SU-DHL-6 (cell line): ENCODE measurements around the gene ZNF491.

ENCODE experiments used
- H2AFZ ChIP-seq: fragments of 200-600 bp; sonication (generic); 2 replicates; pipeline ENCODE4 v1.6.1; 2014; ENCODE audit warnings: low read depth, mild to moderate bottlenecking, moderate library complexity, mixed read lengths, antibody characterized with exemption, low read length; ENCODE audit not compliant: severe bottlenecking
- H3F3A ChIP-seq: fragments of 200-600 bp; shearing (Covaris generic); 2 replicates; pipeline ENCODE4 v1.6.0; 2016; ENCODE audit warnings: antibody characterized with exemption, mild to moderate bottlenecking; ENCODE audit not compliant: insufficient read depth
- H3K27ac ChIP-seq: fragments of 200-600 bp; sonication (generic); 2 replicates; pipeline ENCODE4 v1.5.1; 2016; ENCODE audit warnings: low read depth, mild to moderate bottlenecking, low read length, moderate library complexity, mixed read lengths
- H3K27me3 ChIP-seq: fragments of 200-600 bp; sonication (generic), shearing (Covaris generic); 2 replicates; pipeline ENCODE4 v1.6.0; 2014; ENCODE audit warnings: mild to moderate bottlenecking, low read length
- H3K36me3 ChIP-seq: fragments of 200-600 bp; sonication (generic); 2 replicates; pipeline ENCODE4 v1.6.1; 2014; ENCODE audit warnings: mild to moderate bottlenecking, low read length, mixed read lengths
- H3K4me2 ChIP-seq: fragments of 300-600, 200-600 bp; shearing (Covaris generic), sonication (generic); 2 replicates; pipeline ENCODE4 v1.6.0; 2014; ENCODE audit warnings: low read length, low read depth, mild to moderate bottlenecking; ENCODE audit not compliant: poor library complexity, severe bottlenecking
- H3K4me3 ChIP-seq: fragments of 200-600 bp; sonication (generic); 2 replicates; pipeline ENCODE4 v1.5.1; 2014; ENCODE audit warnings: antibody characterized with exemption, low read length, mild to moderate bottlenecking, mixed read lengths; ENCODE audit not compliant: insufficient read depth, poor library complexity, severe bottlenecking
- H3K79me2 ChIP-seq: fragments of 200-600 bp; sonication (generic); 2 replicates; pipeline ENCODE4 v1.6.1; 2014; ENCODE audit warnings: mild to moderate bottlenecking, low read length, moderate library complexity; ENCODE audit not compliant: insufficient read depth
- H3K9ac ChIP-seq: fragments of 200-600 bp; sonication (generic); 2 replicates; pipeline ENCODE4 v1.7.0; 2014; ENCODE audit warnings: mild to moderate bottlenecking, low read length
- H3K9me2 ChIP-seq: fragments of 200-600 bp; sonication (generic); replicated peaks from 2 replicates; pipeline ENCODE4 v1.6.1; 2014; ENCODE audit warnings: low read length; ENCODE audit not compliant: insufficient read depth
- H3K9me3 ChIP-seq: fragments of 200-600 bp; sonication (generic); 2 replicates; pipeline ENCODE4 v1.6.1; 2014; ENCODE audit warnings: low read length, mixed read lengths; ENCODE audit not compliant: insufficient read depth
- H4K20me1 ChIP-seq: fragments of 200-600 bp; sonication (generic); 2 replicates; pipeline ENCODE4 v1.6.1; 2014; ENCODE audit warnings: low read depth, mild to moderate bottlenecking, antibody characterized with exemption, low read length, moderate library complexity, mixed read lengths
- CTCF ChIP-seq: fragments of 200-600 bp; sonication (generic); IDR thresholded peaks from one replicate; pipeline ENCODE4 v1.5.1; 2017; ENCODE audit warnings: antibody characterized with exemption, mild to moderate bottlenecking, low read length, moderate library complexity; ENCODE audit not compliant: insufficient read depth, poor library complexity, severe bottlenecking
- EZH2phosphoT487 ChIP-seq: fragments of 200-600 bp; sonication (generic), shearing (Covaris generic); conservative IDR thresholded peaks from 2 replicates; pipeline ENCODE4 v1.6.1; 2018; ENCODE audit warnings: mild to moderate bottlenecking, antibody characterized with exemption, low read length, moderate library complexity, mixed read lengths

ZNF491 gene

GRCh38 chr19:11784356-11784755, 14.0 kb upstream of the ZNF491 start:
- H3K9ac ChIP-seq = no peak overlapping the region
- no peak overlapping the region for H2AFZ ChIP-seq
- peaks cover 42% of the 10 kb centered on the region for H3K36me3 ChIP-seq
- H3K79me2 ChIP-seq = no peaks in the 10 kb centered on the region
- H3K4me2 ChIP-seq = no peak overlapping the region
- TF ChIP-seq CTCF (no peak), EZH2phosphoT487 (no peak)
- H3K4me3 ChIP-seq = no peak overlapping the region
- H3K27ac ChIP-seq = no peak overlapping the region
- H4K20me1 ChIP-seq = no peaks in the 10 kb centered on the region
- no peaks in the 10 kb centered on the region for H3K27me3 ChIP-seq
- H3K9me2 ChIP-seq = no peaks in the 10 kb centered on the region
- H3F3A ChIP-seq = no peaks in the 10 kb centered on the region
- peaks cover 59% of the 10 kb centered on the region; the same call in 1 of the 2 replicates for H3K9me3 ChIP-seq

- H3K4me3 ChIP-seq = no peak overlapping the region
- H3K9me2 ChIP-seq = no peaks in the 10 kb centered on the region
- H3K36me3 ChIP-seq = peaks cover 12% of the 10 kb centered on the region
- H3K27ac ChIP-seq = no peak overlapping the region
- H3K79me2 ChIP-seq = no peaks in the 10 kb centered on the region
- no peaks in the 10 kb centered on the region for H4K20me1 ChIP-seq
- no peak overlapping the region for H3K9ac ChIP-seq
- H3F3A ChIP-seq = no peaks in the 10 kb centered on the region
- H3K9me3 ChIP-seq = peaks cover 39% of the 10 kb centered on the region; the same call in 1 of the 2 replicates
- TF ChIP-seq CTCF (no peak), EZH2phosphoT487 (no peak)
- no peak overlapping the region for H3K4me2 ChIP-seq
- no peak overlapping the region for H2AFZ ChIP-seq
- no peaks in the 10 kb centered on the region for H3K27me3 ChIP-seq
Observed at GRCh38 chr19:11787536-11787935, 10.8 kb upstream of the ZNF491 start.

- Histone ChIP-seq H3K27me3 (no peaks in the 10 kb centered on the region), H3K9me3 (peaks cover 14% of the 10 kb centered on the region; the same call in 1 of the 2 replicates), H3K9me2 (no peaks in the 10 kb centered on the region), H3K4me3 (no peak overlapping the region), H3F3A (no peaks in the 10 kb centered on the region), H3K9ac (no peak overlapping the region), H2AFZ (no peak overlapping the region), H3K27ac (no peak overlapping the region), H4K20me1 (no peaks in the 10 kb centered on the region), H3K4me2 (no peak overlapping the region), H3K36me3 (no peaks in the 10 kb centered on the region), H3K79me2 (no peaks in the 10 kb centered on the region)
- no peak for TF ChIP-seq EZH2phosphoT487
- TF ChIP-seq CTCF = no peak
Observed at GRCh38 chr19:11792942-11793341, 5.4 kb upstream of the ZNF491 start.
